Upper lobe of left lung (tissue), 6 donors: Measurements from ENCODE around the gene KRT80. TPM values are rescaled to one million over a fixed set of nuclear protein-coding genes. Genes with fewer than 3 reads are reported as not detected.

Experiments
- ATAC-seq, 2 donors: fragments of 200-7000 bp; cut with Tn5 transposase; one replicate each; pipeline ENCODE4 v1.9.1; 2022; ENCODE audit warnings: mild to moderate bottlenecking in 2 of 2, moderate library complexity in 2 of 2; ENCODE audit not compliant: low FRiP score in 2 of 2
- DNase-seq, 2 donors: peaks; one replicate each; pipeline ENCODE4 v3.0.0-alpha.2; 2019 to 2020
- H3K27ac ChIP-seq, 4 donors: fragments of 200-600 bp; sonication (generic); one replicate each; pipeline ENCODE4 v1.5.1; 2016 to 2019
- H3K27me3 ChIP-seq, 4 donors: fragments of 200-600 bp; sonication (generic); one replicate each; pipeline ENCODE4 v1.5.1; 2017 to 2019
- H3K36me3 ChIP-seq, 4 donors: fragments of 200-600 bp; sonication (generic); one replicate each; pipeline ENCODE4 v1.5.1; 2016 to 2019
- H3K4me1 ChIP-seq, 4 donors: fragments of 200-600 bp; sonication (generic); one replicate each; pipeline ENCODE4 v1.5.1; 2018 to 2019
- H3K4me3 ChIP-seq, 4 donors: fragments of 200-600 bp; sonication (generic); one replicate each; pipeline ENCODE4 v1.5.1; 2017 to 2019; ENCODE audit warnings: mild to moderate bottlenecking in 2 of 4, moderate library complexity in 1 of 4
- H3K9me3 ChIP-seq, 4 donors: fragments of 200-600 bp; sonication (generic); one replicate each; pipeline ENCODE4 v1.5.1; 2018 to 2019
- EP300 ChIP-seq, 4 donors: sonication (generic); formaldehyde crosslinking; IDR thresholded peaks; one replicate each; pipeline ENCODE4 v1.5.1; 2017; ENCODE audit warnings: antibody characterized with exemption in 4 of 4, control low read depth in 2 of 4
- POLR2A ChIP-seq, 4 donors: fragments of 450-650 bp; IDR thresholded peaks; one replicate each; pipeline ENCODE4 v1.5.1; 2016 to 2017; ENCODE audit warnings: antibody characterized with exemption in 4 of 4, mild to moderate bottlenecking in 2 of 4
- POLR2AphosphoS5 ChIP-seq, 2 donors: sonication (generic); formaldehyde crosslinking; IDR thresholded peaks; one replicate each; pipeline ENCODE4 v1.5.1; 2017; ENCODE audit warnings: antibody characterized with exemption in 2 of 2
- WGBS, 2 donors: methylation state at CpG; one replicate each; pipeline ENCODE4 v1.1.5; 2017 to 2018; 5-methylcytosine and 5-hydroxymethylcytosine counted together
- total RNA-seq, 6 donors: library from RNA; depleted of rRNA in 4 of 6; stranded (reverse); fragments of >200 nt in 4 of 6; gene quantifications; one replicate each; pipeline versions ENCODE4 v1.1.0 to v1.2.1, GENCODE V29; 2016 to 2021
- TF ChIP-seq, protein P1 (sequence below), 6 experiments: fragments of 450-650 bp in 4 of 6; fragments of 200-600 bp in 2 of 6; sonication (generic) in 2 of 6; IDR thresholded peaks; one replicate each; pipeline ENCODE4 v1.5.1; 2016 to 2019; ENCODE audit warnings: antibody characterized with exemption in 6 of 6
- donor health status: DM: no; HTN: no; CAD: no; lungs with moderate emphysema.
- donor health status: DM: no; HTN: yes; CAD: no; lungs with severe emphysema.

KRT80 gene
- total RNA-seq, 6 donors from 2014 or later: 2.1 to 15.2 (median 6.6) TPM

DNA sequence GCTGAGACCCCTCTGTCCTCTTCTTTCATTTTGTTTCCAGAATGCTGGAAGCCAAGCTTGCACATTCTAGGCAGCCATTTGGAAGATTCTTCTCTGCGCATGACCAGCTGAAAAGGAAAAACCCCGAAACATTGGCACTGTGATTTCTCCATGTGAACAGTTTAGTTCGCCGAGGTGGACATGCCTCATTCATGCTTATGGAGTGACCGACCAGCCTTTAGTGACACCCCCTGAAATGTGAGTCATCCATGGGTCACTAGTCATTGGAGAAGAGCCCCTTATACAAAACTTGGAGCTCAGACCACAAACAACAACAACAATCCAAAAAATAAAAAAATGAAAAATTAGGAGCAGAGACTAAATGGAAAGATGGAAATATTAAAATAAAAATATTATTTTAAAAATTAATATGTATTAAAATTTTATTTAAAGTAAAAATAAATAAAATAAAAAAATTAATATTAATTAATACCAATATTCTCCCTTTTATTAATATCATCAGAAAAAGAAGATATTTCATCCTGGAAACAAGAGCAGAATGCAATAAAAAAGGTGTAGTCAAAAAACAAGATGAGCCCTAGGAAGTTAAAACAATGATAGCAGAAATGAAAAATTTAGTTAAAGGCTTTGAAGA lies 31.7 kb upstream of the KRT80 start:
- DNase-seq: no peak
- no peak for ATAC-seq

DNA sequence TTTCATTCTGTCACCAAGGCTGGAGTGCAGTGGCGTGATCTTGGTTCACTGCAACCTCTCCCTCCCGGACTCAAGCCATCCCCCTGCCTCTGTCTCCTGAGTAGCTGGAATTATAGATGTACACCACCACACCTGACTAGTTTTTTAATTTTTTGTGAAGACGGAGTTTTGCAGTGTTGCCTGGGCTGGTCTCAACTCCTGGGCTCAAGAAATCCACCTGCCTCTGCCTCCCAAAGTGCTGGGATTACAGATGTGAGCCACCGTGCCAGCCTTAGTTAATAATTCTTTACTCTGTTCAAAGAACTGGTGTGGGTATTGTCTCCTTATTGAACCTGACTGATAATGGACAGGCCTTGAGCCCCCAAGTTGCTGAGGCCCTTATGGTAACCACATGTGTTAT lies 30.9 kb upstream of the KRT80 start:
- H3K36me3 ChIP-seq: no peaks in the 10 kb centered on the region
- no peak for ATAC-seq
- H3K27ac ChIP-seq: no peak overlapping the region

More for the DNA sequence above, 31.7 kb upstream of the KRT80 start:
- Histone ChIP-seq H3K36me3 (no peaks in the 10 kb centered on the region), H3K9me3 (no peaks in the 10 kb centered on the region), H3K27ac (no peak overlapping the region), H3K4me3 (no peak overlapping the region), H3K4me1 (no peaks in the 10 kb centered on the region), H3K27me3 (no peaks in the 10 kb centered on the region)
- no peak for TF ChIP-seq POLR2A (IDR thresholded peaks at IDR 0.05)
- TF ChIP-seq, protein P1, sequence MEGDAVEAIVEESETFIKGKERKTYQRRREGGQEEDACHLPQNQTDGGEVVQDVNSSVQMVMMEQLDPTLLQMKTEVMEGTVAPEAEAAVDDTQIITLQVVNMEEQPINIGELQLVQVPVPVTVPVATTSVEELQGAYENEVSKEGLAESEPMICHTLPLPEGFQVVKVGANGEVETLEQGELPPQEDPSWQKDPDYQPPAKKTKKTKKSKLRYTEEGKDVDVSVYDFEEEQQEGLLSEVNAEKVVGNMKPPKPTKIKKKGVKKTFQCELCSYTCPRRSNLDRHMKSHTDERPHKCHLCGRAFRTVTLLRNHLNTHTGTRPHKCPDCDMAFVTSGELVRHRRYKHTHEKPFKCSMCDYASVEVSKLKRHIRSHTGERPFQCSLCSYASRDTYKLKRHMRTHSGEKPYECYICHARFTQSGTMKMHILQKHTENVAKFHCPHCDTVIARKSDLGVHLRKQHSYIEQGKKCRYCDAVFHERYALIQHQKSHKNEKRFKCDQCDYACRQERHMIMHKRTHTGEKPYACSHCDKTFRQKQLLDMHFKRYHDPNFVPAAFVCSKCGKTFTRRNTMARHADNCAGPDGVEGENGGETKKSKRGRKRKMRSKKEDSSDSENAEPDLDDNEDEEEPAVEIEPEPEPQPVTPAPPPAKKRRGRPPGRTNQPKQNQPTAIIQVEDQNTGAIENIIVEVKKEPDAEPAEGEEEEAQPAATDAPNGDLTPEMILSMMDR (IDR thresholded peaks at IDR 0.05): no peak
- no peak for TF ChIP-seq EP300 (IDR thresholded peaks at IDR 0.05)
- 93 to 95% methylated on average over 5 of the region's 5 CpGs for whole genome bisulfite sequencing, 2 donors

DNA sequence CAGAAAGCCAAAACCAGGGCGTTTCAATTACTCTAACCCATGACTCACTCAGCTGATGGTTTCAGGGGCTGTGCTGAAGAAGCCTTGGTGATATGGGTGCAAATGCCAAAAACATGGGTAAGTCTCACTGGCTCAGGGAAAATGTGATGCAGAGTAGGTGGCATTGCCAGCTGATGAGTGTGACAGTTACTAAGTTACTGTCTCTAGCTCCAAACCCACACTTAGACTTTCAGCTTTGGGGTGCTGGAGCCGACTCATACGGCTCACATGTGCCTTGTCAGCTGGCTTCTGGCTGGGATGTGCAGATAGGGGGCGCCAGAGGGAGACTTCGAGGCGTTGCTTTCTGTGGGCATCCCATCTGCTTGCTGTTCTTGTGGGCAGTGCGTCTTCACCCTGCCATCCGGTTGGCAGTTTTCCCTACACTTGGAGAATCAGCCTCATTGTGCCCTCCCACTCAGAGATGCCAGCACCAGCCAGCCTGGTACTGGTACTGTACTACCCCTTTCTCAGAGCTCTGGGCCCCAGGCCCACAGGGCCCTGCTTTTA lies 30.2 kb upstream of the KRT80 start:
- Histone ChIP-seq H3K4me3 (no peak overlapping the region), H3K9me3 (no peaks in the 10 kb centered on the region), H3K4me1 (peaks cover under 1 to 8% (median 3%) of the 10 kb centered on the region in 4 donors), H3K27me3 (no peaks in the 10 kb centered on the region), H3K27ac (no peak overlapping the region), H3K36me3 (no peaks in the 10 kb centered on the region)
- peak in 1 of 2 donors; percentile 63 for DNase-seq
- ATAC-seq: no peak
- TF ChIP-seq, protein P1 (IDR thresholded peaks at IDR 0.05): peak; percentile 29 to 53 (median 44)
- no peak for TF ChIP-seq POLR2AphosphoS5 (IDR thresholded peaks at IDR 0.05)
- WGBS, 2 donors: 29 to 37% methylated on average over 8 of the region's 8 CpGs

More for the DNA sequence above, 30.9 kb upstream of the KRT80 start:
- H3K27me3 ChIP-seq: no peaks in the 10 kb centered on the region
- TF ChIP-seq EP300 (IDR thresholded peaks at IDR 0.05) (no peak), POLR2AphosphoS5 (IDR thresholded peaks at IDR 0.05) (no peak), POLR2A (IDR thresholded peaks at IDR 0.05) (no peak)
- TF ChIP-seq, protein P1 (IDR thresholded peaks at IDR 0.05): no peak
- no peaks in the 10 kb centered on the region for H3K9me3 ChIP-seq
- peaks cover 0 to 2% (median 0%) of the 10 kb centered on the region in 4 donors for H3K4me1 ChIP-seq
- 89 to 94% methylated on average over 4 of the region's 4 CpGs for WGBS, 2 donors
- no peak overlapping the region for H3K4me3 ChIP-seq
- DNase-seq: no peak

DNA sequence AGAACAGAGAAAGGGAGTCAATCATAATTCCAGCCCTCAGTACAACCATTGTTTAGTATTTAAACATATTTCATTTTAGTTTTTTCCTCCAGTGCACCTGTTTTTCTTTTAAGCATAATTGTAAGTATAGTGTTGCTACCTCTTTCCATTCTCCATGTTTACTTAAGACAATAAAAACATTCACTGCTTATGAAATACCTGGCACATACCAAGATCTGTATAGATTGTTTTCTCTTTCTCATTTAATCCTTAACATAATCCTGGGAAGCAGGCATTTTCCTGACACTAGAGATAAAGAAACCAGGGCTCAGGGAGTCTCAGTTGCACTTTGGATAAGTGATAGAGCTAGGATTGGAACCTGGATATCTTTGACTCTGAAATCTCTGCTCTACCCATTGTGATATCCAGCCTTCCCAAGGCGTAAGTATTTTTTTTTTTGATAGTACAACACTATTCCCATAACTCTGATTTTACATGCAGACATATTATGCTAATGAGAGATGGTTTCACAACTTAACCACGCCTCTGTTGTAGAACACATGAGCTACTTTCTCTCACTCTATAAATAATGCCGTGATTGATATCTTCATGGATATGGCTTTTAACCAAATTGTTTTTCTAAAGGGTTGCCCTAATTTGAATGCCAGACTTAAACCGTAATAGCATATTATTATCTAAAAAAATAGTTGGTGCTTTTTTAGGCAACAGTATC lies 29.4 kb upstream of the KRT80 start:
- WGBS, 2 donors: 67 to 77% methylated on average over 4 of the region's 4 CpGs
- H3K4me3 ChIP-seq: no peak overlapping the region
- DNase-seq: no peak
- no peak for ATAC-seq
- H3K9me3 ChIP-seq: no peaks in the 10 kb centered on the region
- H3K4me1 ChIP-seq: peaks cover 4 to 15% (median 8%) of the 10 kb centered on the region in 4 donors
- TF ChIP-seq, protein P1 (IDR thresholded peaks at IDR 0.05): no peak
- no peak for TF ChIP-seq EP300 (IDR thresholded peaks at IDR 0.05)
- TF ChIP-seq POLR2AphosphoS5 (IDR thresholded peaks at IDR 0.05): no peak
- H3K27ac ChIP-seq: no peak overlapping the region
- H3K27me3 ChIP-seq: no peaks in the 10 kb centered on the region
- no peaks in the 10 kb centered on the region for H3K36me3 ChIP-seq
